Measurements from ENCODE around the gene ATRNL1. TPM values are rescaled to one million over a fixed set of nuclear protein-coding genes. Genes with fewer than 3 reads are reported as not detected.

The ATRNL1 gene
- polyA plus RNA-seq, 2 of the 4 experiments (the other 2 are of a cell fraction) = 0.13 to 0.34 TPM

GRCh38 chr10:115762029-115762428, 668.9 kb downstream of the ATRNL1 start (continued):
- TF ChIP-seq HOXB13 (CRISPR knock-in tag; IDR thresholded peaks at IDR 0.05; ENCODE audit: low read depth) = no peak
- no peak for TF ChIP-seq SREBF2 (IDR thresholded peaks at IDR 0.05)
- TF ChIP-seq HMGXB4 (CRISPR knock-in tag; IDR thresholded peaks at IDR 0.05; ENCODE audit: borderline replicate concordance) = no peak

- H3K4me1 ChIP-seq = peaks cover 22% of the 10 kb centered on the region
- ATAC-seq (no peak), DNase-seq (ENCODE audit: low read depth in 1 of 2, low spot score in 1 of 2) (no peak), FAIRE-seq (no peak)
- CTCF ChIA-PET = interaction anchor here (1.0 kb wide), 1 partner anchor 28 kb away, joined by 5 read pairs; no protein-coding TSS in a partner anchor
- H3K9me3 ChIP-seq = no peaks in the 10 kb centered on the region
- H3K27ac ChIP-seq = peak overlapping the region; percentile 36 to 54; a peak in 3 of 6 replicates
- POLR2A ChIA-PET = no interaction called here
- TF ChIP-seq JUN (IDR thresholded peaks at IDR 0.05) = no peak
- TF ChIP-seq ESRRA (IDR thresholded peaks at IDR 0.05; ENCODE audit: borderline replicate concordance, low read length) = no peak
- no peak for TF ChIP-seq E2F6 (IDR thresholded peaks at IDR 0.05; ENCODE audit: borderline replicate concordance, low read depth)
- TF ChIP-seq GATA3 (IDR thresholded peaks at IDR 0.05; ENCODE audit: borderline replicate concordance) = no peak
- no peak for TF ChIP-seq CHD2 (IDR thresholded peaks at IDR 0.05; ENCODE audit: low read length, partially characterized antibody)
- TF ChIP-seq ZSCAN20 (CRISPR knock-in tag; IDR thresholded peaks at IDR 0.05) = no peak
- H3K4me2 ChIP-seq = no peak overlapping the region
- H3K4me3 ChIP-seq = no peak overlapping the region
These were observed 678.6 kb downstream of the ATRNL1 start for GRCh38 chr10:115771755-115772154.

- H3K4me3 ChIP-seq = no peak overlapping the region
- H3K9me3 ChIP-seq = no peaks in the 10 kb centered on the region
- ATAC-seq (peak; percentile 87 to 95), DNase-seq (ENCODE audit: low read depth in 1 of 2, low spot score in 1 of 2) (peak; percentile 2 to 45), FAIRE-seq (no peak)
- H3K27ac ChIP-seq = peak overlapping the region; percentile 63 to 68; a peak in 5 of 6 replicates
- ChIA-PET CTCF (interaction anchor here (1.0 kb wide), 1 partner anchor 27 kb away, joined by 5 read pairs; no protein-coding TSS in a partner anchor), POLR2A (no interaction called here)
- TF ChIP-seq RNF2 (IDR thresholded peaks at IDR 0.05; ENCODE audit: borderline replicate concordance, low read depth) = no peak
- TF ChIP-seq FOSL2 (IDR thresholded peaks at IDR 0.05) = peak; percentile 40; the same call in 1 of the 2 replicates
- peak; percentile 64 for TF ChIP-seq FOSL2 (CRISPR knock-in tag; IDR thresholded peaks at IDR 0.05)
- TF ChIP-seq ELK1 (IDR thresholded peaks at IDR 0.05; ENCODE audit: low read depth, low read length) = no peak
- TF ChIP-seq HOXB5 (CRISPR knock-in tag; IDR thresholded peaks at IDR 0.05) = no peak
- TF ChIP-seq JUNB (IDR thresholded peaks at IDR 0.05) = peak; percentile 48; the same call in 1 of the 2 replicates
- 18% methylated on average over 1 of the region's 1 CpG for WGBS (ENCODE audit: missing lambda C conversion rate)
- H3K4me1 ChIP-seq = peaks cover 22% of the 10 kb centered on the region
- H3K4me2 ChIP-seq = peak overlapping the region; percentile 65
These were observed 679.4 kb downstream of the ATRNL1 start for GRCh38 chr10:115772606-115773005.

GRCh38 chr10:115773832-115774231, 680.7 kb downstream of the ATRNL1 start:
- ChIA-PET POLR2A (no interaction called here), CTCF (no interaction called here)
- H3K4me1 ChIP-seq = peaks cover 22% of the 10 kb centered on the region
- FAIRE-seq (no peak), ATAC-seq (no peak), DNase-seq (ENCODE audit: low read depth in 1 of 2, low spot score in 1 of 2) (no peak)
- WGBS (ENCODE audit: missing lambda C conversion rate) = 83% methylated on average over 2 of the region's 2 CpGs
- H3K9me3 ChIP-seq = no peaks in the 10 kb centered on the region
- peak overlapping the region; percentile 63 to 68; a peak in 3 of 6 replicates for H3K27ac ChIP-seq
- no peak overlapping the region for H3K4me3 ChIP-seq
- H3K4me2 ChIP-seq = no peak overlapping the region
- TF ChIP-seq RAD21 (conservative IDR thresholded peaks at IDR 0.05 in 1 of 2, IDR thresholded peaks at IDR 0.05 in 1 of 2) = no peak
- TF ChIP-seq HDAC2 (IDR thresholded peaks at IDR 0.05) = no peak
- TF ChIP-seq RNF2 (IDR thresholded peaks at IDR 0.05; ENCODE audit: borderline replicate concordance, low read depth) = no peak
- no peak for TF ChIP-seq MYC (IDR thresholded peaks at IDR 0.05; ENCODE audit: borderline replicate concordance, low read length)
- no peak for TF ChIP-seq POLR2A (IDR thresholded peaks at IDR 0.05; ENCODE audit: low read length)
- TF ChIP-seq TFCP2L1 (CRISPR knock-in tag; IDR thresholded peaks at IDR 0.05) = no peak
- no peak for TF ChIP-seq GATA3 (IDR thresholded peaks at IDR 0.05; ENCODE audit: borderline replicate concordance)
- TF ChIP-seq REST (IDR thresholded peaks at IDR 0.05) = no peak
- no peak for TF ChIP-seq FOSL2 (IDR thresholded peaks at IDR 0.05)
- no peak for TF ChIP-seq FOSL2 (CRISPR knock-in tag; IDR thresholded peaks at IDR 0.05)
- no peak for TF ChIP-seq USF2 (IDR thresholded peaks at IDR 0.05)
- no peak for TF ChIP-seq HES2 (IDR thresholded peaks at IDR 0.05)
- TF ChIP-seq CHD4 (IDR thresholded peaks at IDR 0.05; ENCODE audit: borderline replicate concordance) = no peak
- no peak for TF ChIP-seq EHF (CRISPR knock-in tag; IDR thresholded peaks at IDR 0.05)

Data from A549 (cell line).